Stimulated activated naive CD4-positive, alpha-beta T cell treated with Interleukin-2 at 50 U/mL for 16 hours (primary cell): ENCODE data around the gene BAIAP3.

Experiments
- DNase-seq: peaks from one replicate; lab custom pipeline; 2025; lab: John Stamatoyannopoulos, UW

BAIAP3 gene

GRCh38 chr16:1299012-1299867, 34.2 kb upstream of the BAIAP3 start:
- DNase-seq = no peak

- DNase-seq = no peak
Observed at GRCh38 chr16:1299868-1300203, 33.6 kb upstream of the BAIAP3 start.

GRCh38 chr16:1300664-1301476, 32.6 kb upstream of the BAIAP3 start:
- peak; percentile 56 for DNase-seq

GRCh38 chr16:1301562-1301961, 31.9 kb upstream of the BAIAP3 start:
- DNase-seq = no peak

GRCh38 chr16:1305823-1306222, 27.6 kb upstream of the BAIAP3 start:
- DNase-seq = no peak

GRCh38 chr16:1306334-1306733, 27.1 kb upstream of the BAIAP3 start:
- DNase-seq = no peak

- no peak for DNase-seq
Observed at GRCh38 chr16:1308036-1308976, 25.1 kb upstream of the BAIAP3 start.

- DNase-seq = peak; percentile 95
Observed at GRCh38 chr16:1308977-1309885, 24.2 kb upstream of the BAIAP3 start, which contains the start of gene UBE2I. Gene UBE2I (plus strand): TSS chr16:1309636. CDS start chr16:1314031, 4,395 bp downstream.

- peak; percentile 64 for DNase-seq
Observed at GRCh38 chr16:1309888-1310831, 23.3 kb upstream of the BAIAP3 start.

GRCh38 chr16:1310832-1311200, 22.6 kb upstream of the BAIAP3 start:
- DNase-seq = no peak

GRCh38 chr16:1311212-1311737, 22.2 kb upstream of the BAIAP3 start:
- DNase-seq = no peak

GRCh38 chr16:1311738-1312466, 21.5 kb upstream of the BAIAP3 start:
- no peak for DNase-seq

GRCh38 chr16:1312467-1312816, 21.0 kb upstream of the BAIAP3 start:
- no peak for DNase-seq

GRCh38 chr16:1312903-1313302, 20.5 kb upstream of the BAIAP3 start:
- no peak for DNase-seq

- DNase-seq = no peak
Observed at GRCh38 chr16:1313721-1314369, 19.6 kb upstream of the BAIAP3 start.

GRCh38 chr16:1314399-1315068, 18.9 kb upstream of the BAIAP3 start:
- DNase-seq = no peak

GRCh38 chr16:1315081-1316032, 18.1 kb upstream of the BAIAP3 start:
- DNase-seq = no peak
